NCI-H1417 (cell line): ENCODE data around the gene BTBD9.

Experiments
- DNase-seq, 3 experiments: peaks; one replicate each; lab custom pipeline; 2025; lab: John Stamatoyannopoulos, UW

BTBD9 gene

GRCh38 chr6:38287487-38287886, 352.2 kb downstream of the BTBD9 start:
- no peak for DNase-seq

DNA sequence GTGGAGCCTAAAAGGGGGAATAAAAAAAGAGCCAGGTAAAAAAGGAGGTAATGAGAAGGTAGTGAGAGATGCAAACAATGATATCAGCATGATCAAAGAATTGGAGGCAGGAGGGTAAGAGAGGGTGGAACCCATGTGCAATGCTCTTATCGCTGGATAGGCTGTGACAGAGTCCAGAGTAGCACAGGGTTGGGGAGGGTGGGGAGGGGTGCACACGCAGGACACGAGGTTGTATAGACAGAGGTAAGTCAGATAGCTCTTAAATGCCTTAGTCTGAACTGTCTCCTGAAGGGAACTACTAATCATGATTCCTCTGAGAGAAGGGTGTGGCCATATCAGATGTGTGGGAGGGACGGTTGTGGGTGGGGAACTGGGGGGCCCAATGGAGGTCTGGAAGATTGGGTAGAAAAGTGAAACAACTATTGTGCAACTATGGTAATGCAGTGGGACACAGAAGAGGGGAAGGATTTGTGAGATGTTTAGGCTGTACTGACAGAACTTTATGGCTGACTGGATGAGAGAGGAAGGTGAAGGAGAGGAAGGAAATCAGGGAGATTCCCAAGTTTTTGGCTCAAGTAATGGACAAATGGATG, 354.8 kb downstream of the BTBD9 start:
- no peak for DNase-seq

- DNase-seq: no peak
Observed at GRCh38 chr6:38283734-38284362, 355.9 kb downstream of the BTBD9 start.

DNA sequence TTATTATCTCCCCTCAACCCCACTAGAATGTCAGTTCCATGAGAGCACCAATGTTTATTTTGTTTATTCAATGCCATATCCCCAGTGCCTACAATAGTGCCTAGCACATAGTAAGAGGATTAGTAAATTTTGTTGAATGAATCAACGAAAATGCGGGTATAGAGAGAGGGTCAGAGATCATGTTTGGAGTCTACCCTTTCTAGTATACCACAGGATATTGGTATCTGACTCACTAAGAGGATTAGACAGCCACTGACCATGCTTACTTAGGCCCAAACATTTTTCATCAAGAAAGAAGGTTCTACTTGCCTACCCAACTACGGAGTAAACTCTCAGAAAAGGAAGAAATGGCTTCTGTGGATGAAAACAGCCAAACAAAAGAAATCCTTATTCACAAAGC, 356.8 kb downstream of the BTBD9 start:
- no peak for DNase-seq

- DNase-seq: no peak
Observed at GRCh38 chr6:38281126-38281525, 358.6 kb downstream of the BTBD9 start.

- DNase-seq: no peak
Observed at GRCh38 chr6:38279963-38280588, 359.7 kb downstream of the BTBD9 start.

DNA sequence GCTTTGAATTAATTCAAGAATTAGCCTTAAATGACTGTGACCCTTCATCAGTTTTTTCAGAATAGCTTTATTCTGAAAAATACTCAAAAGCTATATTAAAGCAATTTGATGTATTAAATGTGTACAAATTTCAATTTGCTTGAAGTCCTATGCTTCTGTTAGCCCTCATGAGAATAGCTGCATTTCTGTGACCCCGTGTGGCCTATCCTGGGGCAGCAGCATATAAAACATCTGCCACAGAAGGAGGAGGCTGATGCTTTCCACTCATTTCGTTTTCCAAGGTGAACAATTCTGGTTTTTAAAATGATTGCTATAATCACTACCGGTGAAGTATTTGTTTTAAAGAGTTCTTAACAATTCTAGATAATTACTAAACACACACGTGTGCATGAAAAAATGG, 360.3 kb downstream of the BTBD9 start:
- no peak for DNase-seq

DNA sequence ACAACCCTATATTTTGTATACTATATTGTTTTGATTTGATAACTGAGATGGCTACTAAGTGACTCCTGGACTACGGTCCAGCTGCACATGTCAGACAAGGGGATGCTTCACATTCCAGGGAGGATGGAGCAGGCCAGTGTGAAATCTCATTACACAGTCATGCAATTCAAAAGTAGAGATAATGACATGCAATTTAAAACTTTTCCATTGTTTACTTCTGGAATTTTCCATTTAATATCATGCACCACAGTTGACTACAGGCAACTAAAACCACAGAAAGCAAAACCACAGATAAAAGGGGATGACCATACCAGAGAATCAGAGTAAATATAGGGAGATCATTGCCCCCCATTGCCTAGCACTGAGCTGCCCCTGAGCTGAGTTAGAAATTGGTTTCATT, 366.4 kb downstream of the BTBD9 start:
- no peak for DNase-seq

DNA sequence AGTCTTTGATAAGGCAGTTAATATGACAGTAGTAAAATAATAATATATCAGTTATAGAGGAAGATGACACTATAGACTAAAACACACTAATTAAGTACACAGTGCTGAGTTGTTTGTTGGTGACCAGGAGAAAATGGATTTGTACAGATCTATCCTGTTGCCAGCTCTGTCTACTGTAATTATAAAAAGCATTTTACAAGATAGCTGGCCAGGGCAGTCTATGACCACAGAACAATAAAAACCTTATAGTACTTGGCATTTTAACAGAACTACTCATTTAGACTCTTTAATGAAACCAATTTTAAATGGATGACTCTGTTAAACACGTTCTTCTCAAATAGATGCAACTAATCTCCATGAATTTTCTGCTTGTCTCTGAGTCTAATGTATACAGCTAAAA, 367.5 kb downstream of the BTBD9 start:
- DNase-seq: no peak

- DNase-seq: no peak
Observed at GRCh38 chr6:38271081-38271480, 368.6 kb downstream of the BTBD9 start.

DNA sequence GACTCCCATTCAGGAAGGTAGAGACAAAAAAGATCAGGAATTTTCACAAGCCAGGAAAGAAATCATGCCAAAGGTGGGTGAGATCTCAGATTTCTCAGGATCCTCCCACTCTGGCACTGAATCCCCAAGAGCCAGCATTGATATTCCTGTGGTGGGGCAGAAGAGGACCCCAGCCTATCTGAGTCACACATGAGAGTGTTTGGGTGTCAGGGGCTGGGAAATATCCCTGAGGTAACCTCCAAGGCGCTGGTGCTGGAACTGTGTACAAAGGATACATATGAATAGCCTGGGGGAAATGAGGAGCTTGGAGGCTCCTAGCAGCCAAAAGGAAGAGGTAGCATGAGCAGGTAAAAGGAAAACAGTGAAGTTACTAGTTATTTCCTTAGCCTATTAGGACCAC, 369.4 kb downstream of the BTBD9 start:
- DNase-seq: no peak

GRCh38 chr6:38269461-38270172, 370.1 kb downstream of the BTBD9 start:
- no peak for DNase-seq

DNA sequence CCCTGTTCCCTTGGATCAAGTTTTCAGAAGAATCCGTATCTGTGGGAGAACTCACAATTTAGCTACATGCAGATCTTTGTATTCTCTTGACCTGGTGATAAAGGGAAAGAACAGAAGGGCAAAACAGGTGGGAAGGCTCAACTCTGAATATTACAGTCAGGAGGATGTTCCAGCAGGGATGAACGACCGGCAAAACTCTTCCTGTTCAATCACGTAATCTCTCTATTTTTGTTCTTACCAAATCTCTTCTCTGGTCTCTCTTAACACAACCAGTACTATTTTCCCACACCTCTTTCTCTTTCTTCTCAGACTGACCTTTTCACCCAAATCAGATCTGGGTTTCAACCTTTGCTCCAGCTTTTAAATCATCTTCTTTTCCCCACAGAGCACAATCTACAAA, 371.4 kb downstream of the BTBD9 start:
- DNase-seq: no peak

DNA sequence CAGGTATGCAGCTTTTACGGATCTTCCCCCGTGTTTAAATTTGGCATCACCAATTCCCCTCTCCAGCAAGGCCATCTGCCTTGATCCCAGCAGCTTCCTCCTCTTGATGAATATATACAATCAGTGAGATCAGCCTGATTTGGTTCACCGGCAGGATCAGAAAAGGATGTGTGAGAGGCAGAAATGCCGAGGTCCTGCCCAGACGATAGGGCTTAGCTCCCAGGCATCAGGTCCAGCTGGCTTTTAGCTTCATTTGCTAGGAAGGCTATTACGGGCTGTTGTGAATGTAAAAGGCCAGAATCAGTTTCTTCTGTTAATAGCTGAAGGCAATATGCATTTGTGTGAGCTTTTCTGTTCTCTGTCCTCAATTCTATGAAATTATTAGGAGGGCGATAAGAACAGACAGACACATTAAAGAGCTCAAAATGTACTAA, 372.8 kb downstream of the BTBD9 start:
- DNase-seq: no peak

DNA sequence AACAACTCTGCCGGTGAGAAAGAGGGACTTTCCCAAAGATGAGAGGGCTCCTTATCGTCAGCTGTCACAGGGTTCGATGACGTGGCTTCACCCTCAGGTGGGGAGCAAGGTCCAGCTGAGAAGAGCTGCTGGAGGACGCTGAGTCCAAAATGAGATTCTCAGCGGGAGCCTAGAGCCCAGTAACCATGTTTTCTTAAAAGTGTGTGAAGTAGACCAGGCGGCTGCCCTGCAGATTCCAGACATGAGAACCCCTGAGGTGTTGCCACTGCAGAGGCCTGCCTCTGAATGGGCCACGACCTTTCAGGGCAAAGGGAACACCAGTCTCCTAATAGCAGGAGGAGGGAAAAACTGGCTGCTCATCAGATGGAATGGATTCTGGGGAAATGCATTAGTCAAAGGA, 375.1 kb downstream of the BTBD9 start:
- DNase-seq: no peak

DNA sequence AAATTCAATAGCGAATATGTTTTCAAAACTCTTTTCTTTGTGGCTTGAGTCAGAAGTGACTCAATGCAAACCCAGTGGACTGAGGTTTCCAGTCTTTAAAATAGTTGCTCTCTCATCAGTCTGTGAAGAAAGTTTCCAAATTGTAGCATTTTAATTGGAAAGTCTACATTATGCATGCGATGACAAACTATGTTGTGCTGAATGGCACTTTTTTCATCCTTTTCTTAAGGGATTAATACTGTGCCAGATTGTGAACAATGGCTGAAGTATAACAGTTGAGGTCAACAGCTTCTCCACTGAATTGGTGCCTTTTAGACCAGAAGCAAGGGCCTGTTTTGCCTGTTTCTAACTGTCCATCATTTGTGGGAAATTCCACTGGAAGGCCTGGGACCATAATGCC, 377.1 kb downstream of the BTBD9 start:
- DNase-seq: no peak

DNA sequence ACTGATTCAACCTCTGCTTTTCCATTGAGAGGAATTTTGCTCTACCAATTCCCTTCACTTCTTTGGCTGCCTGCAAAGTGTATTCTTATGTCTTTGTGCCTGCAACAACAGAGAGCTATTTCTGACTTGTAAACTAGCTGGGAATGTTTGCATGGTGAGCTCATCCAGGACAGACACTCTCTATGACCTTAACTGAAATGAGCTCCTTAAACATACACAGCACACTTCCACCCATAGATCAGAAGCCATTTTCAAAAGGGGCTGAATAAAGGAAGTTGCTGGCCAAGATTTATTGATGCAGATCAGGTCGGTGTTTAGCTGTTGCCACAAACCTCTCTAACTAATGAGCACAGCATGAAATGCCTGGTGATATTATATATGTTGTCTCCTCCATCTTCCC, 377.7 kb downstream of the BTBD9 start:
- no peak for DNase-seq

DNA sequence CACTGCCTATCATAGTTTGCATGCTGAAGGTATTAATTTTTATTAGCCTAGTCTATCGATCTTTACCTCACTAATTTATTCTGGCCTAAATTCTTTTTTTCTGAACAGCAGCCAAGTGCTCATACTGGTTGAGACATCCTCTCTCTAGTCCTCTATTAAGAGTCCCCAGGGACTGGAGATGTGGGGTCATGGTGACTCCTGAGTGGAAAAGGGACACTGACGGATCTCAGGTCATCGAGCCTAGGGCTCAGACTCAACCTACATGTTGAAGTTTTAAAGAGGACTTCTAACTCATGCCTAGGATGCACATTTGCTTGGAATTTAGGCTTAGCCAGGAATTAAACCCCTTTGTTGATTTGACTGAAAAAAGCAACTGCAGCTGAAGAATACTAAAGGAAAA, 378.1 kb downstream of the BTBD9 start:
- peak in 2 of 3 experiments; percentile 23 to 61 for DNase-seq

GRCh38 chr6:38259736-38260135, 380.0 kb downstream of the BTBD9 start:
- DNase-seq: no peak

DNA sequence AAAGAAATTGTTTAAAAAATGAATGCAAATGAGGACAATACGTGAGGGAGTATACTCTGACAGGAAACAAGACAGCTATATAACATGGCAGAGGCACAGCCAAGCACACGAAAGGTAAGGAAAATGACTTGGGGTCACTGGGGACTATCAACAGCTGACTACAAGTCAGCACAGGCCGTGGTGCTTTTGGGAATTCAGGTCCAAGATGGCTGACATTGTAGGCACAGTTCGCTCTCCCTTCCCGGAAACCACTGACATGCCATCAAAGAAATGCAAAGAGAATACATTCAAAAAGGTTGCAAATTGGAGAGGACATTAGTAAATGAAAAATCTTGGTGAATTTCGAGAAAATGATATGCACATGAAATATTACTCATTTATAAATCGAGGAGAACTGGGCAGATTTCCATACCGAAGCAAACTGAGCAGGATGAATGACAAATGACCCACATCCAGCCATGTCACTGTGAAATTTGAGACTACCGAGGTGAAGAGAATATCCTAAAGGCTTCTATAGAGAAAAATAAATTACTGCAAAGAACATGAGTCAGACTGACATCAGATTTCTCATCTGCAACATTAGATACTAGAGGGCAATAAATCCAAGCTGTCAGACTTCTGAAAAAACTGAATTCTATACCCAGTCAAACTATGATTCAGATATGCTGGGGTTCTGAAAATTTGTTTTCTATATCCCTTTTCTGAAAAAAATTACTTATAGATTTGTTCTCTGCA, 391.1 kb downstream of the BTBD9 start:
- peak in 1 of 3 experiments; percentile 23 for DNase-seq

- no peak for DNase-seq
Observed at GRCh38 chr6:38245295-38245694, 394.4 kb downstream of the BTBD9 start.

DNA sequence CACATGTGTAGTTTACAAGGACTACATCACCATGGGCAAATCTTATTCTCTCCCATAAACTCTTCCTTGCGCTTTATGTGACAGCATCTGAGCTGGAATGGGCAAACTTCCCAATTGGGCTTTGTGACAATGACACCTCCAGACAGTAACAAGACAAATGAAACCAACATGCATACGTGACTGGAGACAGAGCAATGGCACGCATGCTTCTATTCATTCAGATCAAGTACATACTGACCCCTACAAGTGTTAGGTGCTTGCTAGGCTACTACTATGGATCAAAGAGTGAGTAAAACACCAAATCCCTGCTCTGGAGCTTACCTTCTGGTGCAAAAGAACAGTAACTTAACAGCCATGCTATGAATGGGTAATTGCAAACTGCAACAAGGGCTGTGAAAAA, 394.9 kb downstream of the BTBD9 start:
- DNase-seq: no peak
